Effector memory CD4-positive, alpha-beta T cell (primary cell): ENCODE measurements around the gene ZBTB48.

Source experiments
- DNase-seq, 3 donors: peaks; one replicate each; pipeline ENCODE4 v3.0.0-alpha.2; 2020
- H3K27ac ChIP-seq: 2 replicates; pipeline ENCODE4 v1.7.0; 2013; ENCODE audit warnings: mild to moderate bottlenecking, low read length, moderate library complexity; ENCODE audit not compliant: insufficient read depth, poor library complexity, severe bottlenecking
- H3K27me3 ChIP-seq: replicated peaks from 2 replicates; pipeline ENCODE4 v1.7.0; 2013; ENCODE audit warnings: mild to moderate bottlenecking, low read length; ENCODE audit not compliant: insufficient read depth, control insufficient read depth, poor library complexity, severe bottlenecking
- H3K36me3 ChIP-seq: 2 replicates; pipeline ENCODE4 v1.7.0; 2013; ENCODE audit warnings: mild to moderate bottlenecking, low read length, moderate library complexity; ENCODE audit not compliant: control insufficient read depth, insufficient read depth
- H3K4me1 ChIP-seq: 2 replicates; pipeline ENCODE4 v1.7.0; 2013; ENCODE audit warnings: low read length, mild to moderate bottlenecking; ENCODE audit not compliant: control insufficient read depth, insufficient read depth, poor library complexity, severe bottlenecking
- H3K4me3 ChIP-seq: 2 replicates; pipeline ENCODE4 v1.7.0; 2013; ENCODE audit warnings: low read length, low read depth, mild to moderate bottlenecking; ENCODE audit not compliant: insufficient read depth, poor library complexity, severe bottlenecking
- H3K9me3 ChIP-seq: 2 replicates; pipeline ENCODE4 v1.7.0; 2013; ENCODE audit warnings: mild to moderate bottlenecking, low read length, moderate library complexity; ENCODE audit not compliant: control insufficient read depth

The ZBTB48 gene

GRCh38 chr1:6570987-6571386 lies 8.8 kb upstream of the ZBTB48 start:
- Histone ChIP-seq H3K36me3 (no peaks in the 10 kb centered on the region), H3K27ac (no peak overlapping the region), H3K9me3 (no peaks in the 10 kb centered on the region), H3K27me3 (no peaks in the 10 kb centered on the region), H3K4me3 (no peak overlapping the region), H3K4me1 (no peaks in the 10 kb centered on the region)
- DNase-seq, result no peak

- Histone ChIP-seq H3K9me3 (no peaks in the 10 kb centered on the region), H3K36me3 (no peaks in the 10 kb centered on the region), H3K4me1 (no peaks in the 10 kb centered on the region), H3K27ac (no peak overlapping the region), H3K4me3 (no peak overlapping the region), H3K27me3 (no peaks in the 10 kb centered on the region)
- no peak for DNase-seq
Observed at GRCh38 chr1:6572653-6573383, 7.0 kb upstream of the ZBTB48 start.

- no peak overlapping the region for H3K27ac ChIP-seq
Observed at GRCh38 chr1:6574025-6574620, 5.7 kb upstream of the ZBTB48 start.

GRCh38 chr1:6574818-6575217 lies 5.0 kb upstream of the ZBTB48 start:
- H3K9me3 ChIP-seq, result no peaks in the 10 kb centered on the region

More at GRCh38 chr1:6574025-6574620, 5.7 kb upstream of the ZBTB48 start:
- no peak overlapping the region for H3K4me3 ChIP-seq
- no peaks in the 10 kb centered on the region for H3K36me3 ChIP-seq
- no peaks in the 10 kb centered on the region for H3K9me3 ChIP-seq
- peaks cover under 1% of the 10 kb centered on the region for H3K4me1 ChIP-seq
- DNase-seq, result no peak
- no peaks in the 10 kb centered on the region for H3K27me3 ChIP-seq

GRCh38 chr1:6577831-6578525 lies 1.8 kb upstream of the ZBTB48 start:
- DNase-seq, result no peak
- Histone ChIP-seq H3K27ac (no peak overlapping the region), H3K9me3 (no peaks in the 10 kb centered on the region), H3K27me3 (no peaks in the 10 kb centered on the region), H3K4me3 (no peak overlapping the region), H3K36me3 (no peaks in the 10 kb centered on the region), H3K4me1 (peaks cover 21% of the 10 kb centered on the region)

More at GRCh38 chr1:6574818-6575217, 5.0 kb upstream of the ZBTB48 start:
- no peaks in the 10 kb centered on the region for H3K36me3 ChIP-seq
- no peak overlapping the region for H3K4me3 ChIP-seq
- peaks cover 6% of the 10 kb centered on the region for H3K4me1 ChIP-seq
- no peak for DNase-seq
- no peak overlapping the region for H3K27ac ChIP-seq
- no peaks in the 10 kb centered on the region for H3K27me3 ChIP-seq

GRCh38 chr1:6578624-6579373 lies 995 bp upstream of the ZBTB48 start:
- no peak for DNase-seq
- H3K27me3 ChIP-seq, result no peaks in the 10 kb centered on the region
- no peak overlapping the region for H3K4me3 ChIP-seq
- peak overlapping the region; percentile 87 for H3K27ac ChIP-seq
- no peaks in the 10 kb centered on the region for H3K36me3 ChIP-seq
- peaks cover 21% of the 10 kb centered on the region for H3K4me1 ChIP-seq
- H3K9me3 ChIP-seq, result no peaks in the 10 kb centered on the region

GRCh38 chr1:6580119-6580592 lies 362 bp downstream of the ZBTB48 start:
- DNase-seq, result no peak
- Histone ChIP-seq H3K4me3 (peak overlapping the region; percentile 91), H3K36me3 (no peaks in the 10 kb centered on the region), H3K27ac (peak overlapping the region; percentile 87), H3K4me1 (peaks cover 21% of the 10 kb centered on the region), H3K9me3 (no peaks in the 10 kb centered on the region), H3K27me3 (no peaks in the 10 kb centered on the region)

- no peaks in the 10 kb centered on the region for H3K36me3 ChIP-seq
- no peaks in the 10 kb centered on the region for H3K27me3 ChIP-seq
- H3K4me3 ChIP-seq, result peak overlapping the region; percentile 91
- DNase-seq, result no peak
- H3K4me1 ChIP-seq, result peaks cover 21% of the 10 kb centered on the region
- peak overlapping the region; percentile 87 for H3K27ac ChIP-seq
- H3K9me3 ChIP-seq, result no peaks in the 10 kb centered on the region
Observed at GRCh38 chr1:6580593-6581409, 1.0 kb downstream of the ZBTB48 start.

GRCh38 chr1:6581561-6582305 lies 1.9 kb downstream of the ZBTB48 start:
- Histone ChIP-seq H3K36me3 (no peaks in the 10 kb centered on the region), H3K4me1 (peaks cover 21% of the 10 kb centered on the region), H3K27me3 (no peaks in the 10 kb centered on the region), H3K9me3 (no peaks in the 10 kb centered on the region), H3K4me3 (no peak overlapping the region), H3K27ac (no peak overlapping the region)
- DNase-seq, result no peak
